SHP77 (cell line): ENCODE results near the gene SH3PXD2A.
A peak's percentile ranks its signal among the peaks of the same experiment; 100 is the strongest.

Experiments
- DNase-seq, 2 experiments: peaks; one replicate each; lab custom pipeline; 2025; lab: John Stamatoyannopoulos, UW

Gene SH3PXD2A

GRCh38 chr10:103562383-103562782 lies 293.0 kb downstream of the SH3PXD2A start:
- no peak for DNase-seq

GRCh38 chr10:103560886-103561285 lies 294.5 kb downstream of the SH3PXD2A start:
- no peak for DNase-seq

- no peak for DNase-seq
These were observed 295.6 kb downstream of the SH3PXD2A start for GRCh38 chr10:103559776-103560175.

- no peak for DNase-seq
These were observed 296.5 kb downstream of the SH3PXD2A start for GRCh38 chr10:103558911-103559310.

DNA sequence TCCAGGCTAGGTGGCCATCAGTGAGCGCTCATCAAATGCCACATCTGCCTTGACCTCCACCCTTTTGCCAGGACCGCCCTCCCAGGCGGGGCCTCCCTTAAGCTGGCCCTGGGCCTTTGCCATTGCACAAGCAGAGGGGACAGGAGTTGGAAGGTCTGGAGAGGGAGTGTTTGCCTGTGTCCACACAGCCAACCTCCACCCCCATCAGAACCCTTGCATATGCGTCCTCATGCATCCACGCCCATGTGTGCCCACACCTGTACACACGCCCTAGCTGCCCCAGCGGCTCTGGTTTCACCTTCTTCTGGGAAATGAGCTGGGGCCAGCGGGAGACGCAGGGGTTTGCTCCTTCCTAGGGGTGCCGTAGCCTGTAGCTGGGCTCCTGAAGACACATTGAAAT lies 297.9 kb downstream of the SH3PXD2A start:
- DNase-seq: no peak

GRCh38 chr10:103556383-103557007 lies 298.9 kb downstream of the SH3PXD2A start:
- DNase-seq: no peak

DNA sequence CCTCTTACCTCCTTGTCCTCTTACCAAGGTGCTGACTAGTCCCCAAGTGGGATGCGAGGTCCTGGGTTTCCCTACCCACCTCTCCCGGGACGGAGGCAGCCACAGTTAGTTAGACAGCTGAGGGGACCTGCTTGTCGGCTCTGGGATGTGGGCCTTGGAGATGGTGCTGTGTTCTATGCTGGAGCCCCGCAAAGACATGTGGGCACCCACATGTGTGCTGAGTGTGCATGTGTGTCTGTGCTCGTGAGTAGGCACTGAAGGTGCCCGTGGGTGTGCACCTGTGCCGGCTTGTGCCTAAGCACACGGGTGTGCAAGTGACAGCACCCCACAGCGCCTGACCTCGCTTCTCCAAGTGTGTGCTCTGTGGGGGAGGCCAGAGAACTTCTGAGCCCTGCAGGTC lies 299.7 kb downstream of the SH3PXD2A start:
- DNase-seq: no peak

- DNase-seq: no peak
These were observed 300.1 kb downstream of the SH3PXD2A start for GRCh38 chr10:103555325-103555649.

DNA sequence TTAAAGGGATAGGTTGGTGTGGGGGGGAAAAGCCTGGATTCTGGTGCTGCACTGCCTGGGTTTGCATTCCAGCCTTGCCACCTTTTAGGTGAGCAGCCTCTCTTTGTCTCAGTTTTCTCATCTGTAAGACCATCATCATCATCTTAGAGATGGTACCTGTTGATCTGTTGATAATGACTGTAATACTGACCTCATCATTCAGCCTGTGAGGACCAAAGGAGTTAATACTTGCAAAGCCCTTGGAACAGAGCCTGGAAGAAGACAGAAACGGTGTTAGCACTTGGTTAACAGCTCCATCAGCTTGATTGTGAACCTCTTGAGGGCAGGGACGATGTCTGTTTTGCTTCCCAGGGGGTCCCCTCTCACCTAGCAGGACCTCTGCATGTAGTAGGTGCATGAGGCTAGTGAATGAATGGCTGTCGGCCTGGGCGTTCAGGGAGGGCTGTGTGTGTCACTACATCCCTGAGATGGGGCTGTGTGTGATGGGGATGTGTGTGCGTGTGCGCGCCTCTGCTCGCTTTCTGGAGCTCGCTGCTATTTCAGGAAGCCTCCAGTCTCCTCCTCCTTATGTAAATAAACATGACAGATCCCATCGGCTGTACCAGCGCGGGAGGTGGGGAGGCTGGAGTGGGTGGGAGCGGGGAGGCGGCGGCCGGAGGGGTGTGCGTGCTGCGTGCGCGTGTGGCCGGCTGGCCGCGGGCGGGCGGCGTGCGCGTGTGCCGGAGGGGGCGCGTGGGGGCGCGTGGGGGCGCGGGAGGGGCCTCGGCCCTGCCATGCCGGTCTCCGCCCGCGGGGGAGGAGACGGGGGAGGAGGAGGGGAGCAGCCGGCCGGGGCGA lies 300.7 kb downstream of the SH3PXD2A start:
- DNase-seq: peak; percentile 78 to 91

DNA sequence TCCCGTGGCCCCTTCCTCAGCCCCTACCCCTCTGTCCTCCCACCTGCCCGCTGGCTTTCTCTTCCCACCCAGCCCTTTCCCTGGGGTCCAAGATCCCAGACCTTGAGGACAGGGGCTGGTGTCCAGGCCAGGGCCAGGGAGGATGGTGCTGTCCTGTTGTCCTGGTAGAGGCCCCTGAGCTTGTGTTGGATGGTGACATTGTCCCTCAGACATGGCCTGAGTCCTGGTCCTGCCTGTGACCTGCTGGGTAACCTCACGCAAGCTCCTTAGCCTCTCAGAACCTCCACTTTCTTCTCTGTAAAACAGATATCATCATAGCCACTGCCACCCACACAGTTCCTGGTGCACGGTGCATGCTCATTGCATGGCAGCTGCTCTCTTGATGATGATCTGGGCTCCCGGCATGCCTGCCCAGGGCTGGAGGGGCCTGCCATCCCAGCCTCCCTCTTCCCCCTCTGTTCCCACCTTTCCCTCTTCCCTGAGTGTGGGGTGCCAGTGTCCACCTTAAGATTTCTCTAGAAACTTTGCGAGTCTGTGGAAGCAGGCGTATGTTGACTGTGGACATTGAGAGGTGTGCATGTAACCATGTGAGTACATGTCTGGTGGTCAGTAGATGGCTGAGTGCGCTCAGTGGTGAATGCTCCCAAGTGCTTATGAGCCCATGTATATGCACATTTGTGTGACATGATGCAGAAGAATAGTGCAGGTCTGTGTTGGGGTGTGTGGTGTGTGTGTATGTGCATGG lies 301.5 kb downstream of the SH3PXD2A start:
- no peak for DNase-seq

GRCh38 chr10:103552856-103553742 lies 302.3 kb downstream of the SH3PXD2A start:
- no peak for DNase-seq

- DNase-seq: no peak
These were observed 303.5 kb downstream of the SH3PXD2A start for GRCh38 chr10:103551619-103552602.

DNA sequence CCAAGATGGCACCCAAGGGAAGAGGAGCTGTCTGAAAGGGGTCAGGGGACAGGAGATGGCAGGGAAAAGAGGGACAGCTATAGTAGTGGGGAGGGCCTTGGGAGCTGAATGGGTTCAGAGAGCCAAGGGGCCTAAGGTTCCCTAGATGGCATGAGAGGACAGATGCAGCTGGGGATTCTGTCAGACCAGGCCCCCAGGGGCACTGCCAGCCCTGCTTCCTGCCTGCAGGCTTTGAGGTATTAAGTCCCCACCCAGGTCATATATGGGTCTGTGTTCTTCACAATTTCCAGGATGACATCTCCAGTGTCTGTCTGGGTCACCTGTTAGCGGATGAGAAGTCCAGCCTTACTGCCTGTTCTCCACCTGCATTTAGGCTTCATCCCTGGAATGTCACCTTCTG lies 305.1 kb downstream of the SH3PXD2A start:
- no peak for DNase-seq

DNA sequence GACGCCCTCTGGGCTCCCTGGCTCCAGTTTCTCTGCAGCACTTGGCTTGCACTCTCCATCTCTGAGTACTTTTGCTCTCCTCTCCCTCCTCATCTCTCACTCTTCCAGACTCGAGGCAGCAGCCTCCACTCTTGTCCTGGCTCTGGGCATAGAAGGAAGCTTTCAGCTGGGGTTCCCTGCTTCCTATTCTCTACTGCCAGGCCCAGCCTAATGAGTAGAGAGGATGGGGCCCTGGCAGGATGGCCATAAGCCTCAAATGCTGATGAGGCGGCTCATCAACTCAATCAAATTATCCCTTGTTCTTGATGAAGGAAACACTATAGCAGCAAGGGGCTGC lies 306.1 kb downstream of the SH3PXD2A start:
- DNase-seq: no peak

DNA sequence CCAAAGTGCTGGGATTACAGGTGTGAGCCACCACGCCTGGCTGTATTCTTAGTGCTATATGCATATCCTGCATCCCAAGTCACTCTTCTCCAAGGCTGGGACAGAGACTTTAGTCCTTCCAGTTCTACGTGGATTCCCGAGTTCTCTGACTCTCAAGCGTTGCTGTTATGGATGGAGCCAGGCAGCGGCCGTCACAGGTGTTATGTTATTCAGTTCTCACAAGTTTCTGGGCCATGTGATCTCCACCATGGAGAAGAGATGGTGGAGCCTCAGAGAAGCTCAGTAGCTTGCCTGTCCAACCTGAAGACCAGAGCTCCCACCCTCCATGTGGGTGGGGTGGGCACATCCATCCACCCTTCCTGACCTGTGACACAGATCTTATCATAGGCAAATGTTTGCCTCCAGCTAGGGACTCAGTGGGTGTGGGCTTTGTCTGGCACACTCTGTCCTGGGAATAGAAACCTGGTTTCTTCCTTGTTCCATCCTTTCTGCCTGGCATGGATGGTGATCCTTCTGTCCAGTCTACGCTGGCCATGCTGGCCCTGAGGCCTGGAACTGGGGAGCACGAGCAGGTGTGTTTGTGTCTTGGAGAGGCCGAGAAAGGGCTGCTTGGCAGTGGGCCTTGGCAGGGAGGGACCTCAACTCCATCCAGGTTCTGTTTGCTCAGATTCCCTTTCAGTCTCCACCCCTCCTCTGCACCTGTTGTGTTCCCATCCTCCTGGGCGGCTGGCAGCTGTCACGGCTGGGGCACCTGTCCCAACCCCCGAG lies 306.6 kb downstream of the SH3PXD2A start:
- peak; percentile 79 to 84 for DNase-seq

- no peak for DNase-seq
These were observed 307.4 kb downstream of the SH3PXD2A start for GRCh38 chr10:103548006-103548405.

DNA sequence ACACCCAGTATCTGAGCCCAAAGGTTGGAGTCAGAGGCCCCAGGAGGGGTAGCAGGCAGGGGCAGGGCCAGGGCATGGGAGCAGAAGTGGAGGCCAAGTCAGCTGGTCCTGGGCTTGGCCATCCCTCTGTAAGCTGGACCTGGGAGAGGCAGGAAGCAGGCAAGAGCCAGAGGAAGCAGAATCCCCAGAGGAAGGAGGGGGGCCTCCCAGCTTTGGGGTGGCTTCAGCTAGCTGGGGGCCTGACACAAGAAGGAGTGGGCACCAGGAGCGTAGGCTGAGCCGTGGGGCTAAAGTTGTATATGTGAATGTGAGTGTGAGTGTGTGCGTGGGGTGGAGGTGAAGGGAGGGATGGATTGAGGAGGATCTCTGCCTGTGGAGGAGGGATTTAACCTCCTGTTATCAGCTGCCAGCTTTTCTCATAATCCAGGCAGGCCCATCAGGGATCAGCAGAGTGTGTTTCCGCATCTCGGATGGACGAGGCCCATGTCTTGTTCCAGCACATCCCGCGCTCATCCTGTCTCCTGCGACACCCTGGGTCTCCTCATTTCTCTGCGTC lies 307.9 kb downstream of the SH3PXD2A start:
- no peak for DNase-seq

GRCh38 chr10:103546401-103546800 lies 309.0 kb downstream of the SH3PXD2A start:
- DNase-seq: no peak

GRCh38 chr10:103545771-103546281 lies 309.6 kb downstream of the SH3PXD2A start:
- peak; percentile 48 to 53 for DNase-seq

GRCh38 chr10:103545366-103545765 lies 310.0 kb downstream of the SH3PXD2A start:
- DNase-seq: no peak
